ENCODE results near the gene BEST1.
"Not testable (repeated sequence)": the region's sequence is repeated elsewhere in the genome, so short reads cannot be mapped to it uniquely, and the experiment has no call there.

The BEST1 gene

GRCh38 chr11:61949169-61950034 lies 749 bp upstream of the BEST1 start:
- DNase-seq (ENCODE audit: low read depth): no peak

DNA sequence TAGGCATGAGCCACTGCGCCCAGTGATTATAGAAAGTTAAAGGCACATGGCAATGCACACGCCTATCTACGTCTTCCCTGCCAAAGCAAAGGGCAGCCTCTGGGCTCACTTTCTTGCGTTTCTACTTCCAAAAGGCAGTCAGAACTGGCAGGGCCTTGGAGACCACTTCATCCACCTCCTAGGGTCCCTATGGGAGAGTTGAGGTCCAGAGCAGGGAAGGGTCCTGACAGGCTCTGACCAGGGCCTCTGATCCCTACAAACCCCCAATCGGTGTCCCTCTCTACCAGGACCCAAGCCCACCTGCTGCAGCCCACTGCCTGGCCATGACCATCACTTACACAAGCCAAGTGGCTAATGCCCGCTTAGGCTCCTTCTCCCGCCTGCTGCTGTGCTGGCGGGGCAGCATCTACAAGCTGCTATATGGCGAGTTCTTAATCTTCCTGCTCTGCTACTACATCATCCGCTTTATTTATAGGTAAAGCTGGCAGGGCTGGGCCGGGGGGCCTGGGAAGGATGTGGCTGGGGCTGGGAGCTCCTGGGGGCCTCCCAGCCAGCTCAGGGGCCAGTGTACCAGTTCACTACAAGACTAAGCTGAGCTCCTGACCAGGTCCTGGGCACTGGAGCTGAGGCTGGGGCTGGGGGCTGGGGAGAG lies 1.5 kb downstream of the BEST1 start:
- no peak for DNase-seq (ENCODE audit: low read depth)

GRCh38 chr11:61952882-61953281 lies 2.7 kb downstream of the BEST1 start:
- DNase-seq (ENCODE audit: low read depth): no peak

DNA sequence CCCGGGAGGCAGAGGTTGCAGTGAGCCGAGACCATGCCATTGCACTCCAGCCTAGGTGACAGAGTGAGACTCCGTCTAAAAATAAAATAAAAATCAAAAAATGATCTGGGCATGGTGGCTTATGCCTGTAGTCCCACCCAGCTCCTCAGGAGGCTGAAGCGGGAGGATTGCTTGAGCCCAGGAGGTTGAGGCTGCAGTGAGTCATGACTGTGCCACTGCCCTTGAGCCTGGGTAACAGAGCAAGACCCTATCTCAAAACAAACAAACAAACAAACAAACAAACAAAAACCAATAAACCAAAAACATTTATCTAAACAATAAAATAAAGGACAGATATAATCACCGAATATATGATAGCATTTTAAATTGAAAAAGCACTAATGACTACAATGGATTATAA lies 3.5 kb downstream of the BEST1 start:
- not testable (repeated sequence) for DNase-seq (ENCODE audit: low read depth)

GRCh38 chr11:61954106-61954850 lies 4.1 kb downstream of the BEST1 start:
- DNase-seq (ENCODE audit: low read depth): no peak

DNA sequence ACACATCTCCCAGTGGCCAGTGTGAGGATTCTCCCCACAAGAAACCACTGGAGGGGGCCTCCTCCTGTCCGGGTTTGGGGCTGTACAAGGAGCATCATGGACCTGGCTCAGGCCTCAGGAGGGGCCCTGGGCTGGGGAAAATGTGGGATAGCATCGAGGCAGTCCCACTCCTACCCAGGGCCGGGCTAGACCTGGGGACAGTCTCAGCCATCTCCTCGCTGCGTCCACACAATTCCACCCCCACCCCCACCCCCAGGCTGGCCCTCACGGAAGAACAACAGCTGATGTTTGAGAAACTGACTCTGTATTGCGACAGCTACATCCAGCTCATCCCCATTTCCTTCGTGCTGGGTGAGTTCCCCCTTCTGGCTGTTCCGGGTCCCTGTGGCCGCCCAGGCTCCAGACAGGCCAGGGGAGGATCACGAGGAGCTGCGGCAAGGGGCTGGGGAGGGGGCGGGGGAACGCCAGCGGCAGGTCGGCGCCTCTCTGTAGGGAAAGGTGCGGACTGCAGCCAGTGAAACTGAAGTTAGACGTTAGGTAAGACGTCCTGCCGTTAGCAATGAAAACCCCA lies 4.8 kb downstream of the BEST1 start:
- DNase-seq (ENCODE audit: low read depth): no peak

GRCh38 chr11:61955422-61956135 lies 5.4 kb downstream of the BEST1 start:
- no peak for DNase-seq (ENCODE audit: low read depth)

GRCh38 chr11:61956191-61957020 lies 6.3 kb downstream of the BEST1 start:
- DNase-seq (ENCODE audit: low read depth): no peak

DNA sequence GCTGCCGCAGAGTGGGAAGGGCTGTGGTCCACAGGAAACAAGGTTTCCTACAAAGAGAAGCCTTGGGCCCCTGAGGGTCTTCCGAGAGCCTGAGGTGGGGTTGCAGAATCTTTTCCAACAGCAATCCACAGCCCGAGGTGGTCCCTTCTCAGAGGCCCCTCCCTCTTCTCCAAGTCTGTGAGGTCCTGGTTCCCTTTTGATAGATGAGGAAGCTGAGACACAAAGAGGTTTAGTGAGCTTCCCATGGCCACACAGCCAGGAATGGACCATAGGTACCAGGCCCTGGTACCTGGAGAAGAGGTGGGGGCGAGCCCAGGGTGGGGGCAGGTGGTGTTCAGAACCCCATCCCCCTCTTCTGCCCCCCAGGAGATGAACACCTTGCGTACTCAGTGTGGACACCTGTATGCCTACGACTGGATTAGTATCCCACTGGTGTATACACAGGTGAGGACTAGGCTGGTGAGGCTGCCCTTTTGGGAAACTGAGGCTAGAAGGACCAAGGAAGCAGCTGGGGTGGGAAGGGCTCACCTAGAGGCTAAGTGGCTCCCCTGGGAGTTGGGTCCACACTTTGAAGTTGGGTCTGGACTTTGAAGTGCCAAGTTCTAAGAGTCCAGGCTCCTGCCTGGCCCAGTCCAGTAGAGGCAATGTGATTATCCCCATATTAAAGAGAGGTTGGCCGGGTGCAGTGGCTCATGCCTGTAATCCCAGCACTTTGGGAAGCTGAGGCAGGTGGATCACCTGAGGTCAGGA lies 7.0 kb downstream of the BEST1 start:
- no peak for DNase-seq (ENCODE audit: low read depth)

DNA sequence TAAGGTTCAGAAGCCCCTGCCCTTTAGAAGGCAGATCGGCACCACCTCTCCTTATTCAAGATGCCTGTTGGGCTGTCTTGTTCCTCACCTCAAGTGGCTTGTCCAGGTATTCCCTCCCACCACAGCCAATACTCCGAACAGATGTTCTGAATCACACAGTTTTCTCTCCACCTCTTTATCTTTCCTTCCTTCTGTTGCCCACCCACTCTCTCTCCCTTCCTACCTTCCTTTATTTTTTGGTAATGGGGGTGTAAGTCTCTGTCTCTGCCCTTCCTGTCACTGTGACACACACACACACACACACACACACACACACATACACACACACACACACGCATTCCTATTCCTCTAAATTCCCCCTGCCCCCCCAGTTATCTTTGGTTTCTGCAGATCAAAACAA lies 8.4 kb downstream of the BEST1 start:
- no peak for DNase-seq (ENCODE audit: low read depth)

DNA sequence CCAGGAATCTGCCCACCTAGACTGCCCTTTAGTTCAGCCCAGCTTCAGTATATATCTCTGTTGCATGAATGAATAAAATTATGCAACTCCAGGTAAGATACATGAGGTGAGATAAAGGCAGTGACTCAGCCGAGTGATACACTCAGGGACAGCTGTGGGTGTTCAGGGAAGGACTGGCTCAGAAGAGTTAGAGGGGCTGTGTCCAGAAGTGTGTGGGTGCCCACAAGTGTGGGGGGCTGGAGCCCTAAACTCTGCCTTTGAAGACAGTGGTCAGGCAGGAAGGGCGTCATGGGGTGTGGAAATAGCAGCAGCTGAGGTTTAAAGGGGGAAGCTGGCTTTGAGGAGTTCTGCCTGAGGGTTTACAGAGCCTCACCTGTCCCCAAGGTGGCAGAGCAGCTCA lies 9.0 kb downstream of the BEST1 start:
- no peak for DNase-seq (ENCODE audit: low read depth)

DNA sequence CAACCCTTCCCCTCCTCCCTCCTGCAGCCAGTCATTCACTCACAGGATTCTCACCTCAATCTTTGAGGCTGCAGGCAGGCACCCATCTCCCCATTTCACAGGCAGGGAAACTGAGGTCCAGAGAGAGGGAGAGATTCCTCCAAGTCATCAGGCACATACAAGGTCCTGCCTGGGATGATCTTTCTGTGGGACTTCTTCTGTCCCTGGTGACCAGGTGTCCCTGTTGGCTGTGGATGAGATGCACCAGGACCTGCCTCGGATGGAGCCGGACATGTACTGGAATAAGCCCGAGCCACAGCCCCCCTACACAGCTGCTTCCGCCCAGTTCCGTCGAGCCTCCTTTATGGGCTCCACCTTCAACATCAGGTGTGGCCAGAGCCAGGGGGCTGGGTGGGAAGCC lies 9.5 kb downstream of the BEST1 start:
- DNase-seq (ENCODE audit: low read depth): no peak

DNA sequence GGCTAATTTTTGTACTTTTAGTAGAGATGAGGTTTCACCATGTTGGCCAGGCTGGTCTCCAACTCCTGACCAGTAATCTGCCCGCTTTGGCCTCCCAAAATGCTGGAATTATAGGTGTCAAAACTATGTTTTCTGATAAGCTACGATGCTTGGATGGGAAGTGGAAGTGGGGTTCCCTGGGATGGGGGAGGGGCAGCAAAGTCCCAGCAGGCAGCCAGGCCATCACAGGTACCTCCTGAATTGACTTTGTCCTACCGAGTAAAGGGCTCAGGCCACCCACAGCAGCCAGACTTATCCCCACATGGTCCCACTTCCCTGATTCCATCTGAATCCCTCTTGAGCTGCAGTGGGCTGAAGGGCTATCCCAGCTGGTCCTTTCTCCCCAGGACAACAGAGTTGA lies 10.4 kb downstream of the BEST1 start:
- no peak for DNase-seq (ENCODE audit: low read depth)

GRCh38 chr11:61961570-61962212 lies 11.5 kb downstream of the BEST1 start:
- no peak for DNase-seq (ENCODE audit: low read depth)

GRCh38 chr11:61962213-61963015 lies 12.3 kb downstream of the BEST1 start:
- no peak for DNase-seq (ENCODE audit: low read depth)

GRCh38 chr11:61963016-61963281 lies 12.8 kb downstream of the BEST1 start:
- no peak for DNase-seq (ENCODE audit: low read depth)

- DNase-seq (ENCODE audit: low read depth): no peak
Observed at GRCh38 chr11:61963282-61964057, 13.3 kb downstream of the BEST1 start.

DNA sequence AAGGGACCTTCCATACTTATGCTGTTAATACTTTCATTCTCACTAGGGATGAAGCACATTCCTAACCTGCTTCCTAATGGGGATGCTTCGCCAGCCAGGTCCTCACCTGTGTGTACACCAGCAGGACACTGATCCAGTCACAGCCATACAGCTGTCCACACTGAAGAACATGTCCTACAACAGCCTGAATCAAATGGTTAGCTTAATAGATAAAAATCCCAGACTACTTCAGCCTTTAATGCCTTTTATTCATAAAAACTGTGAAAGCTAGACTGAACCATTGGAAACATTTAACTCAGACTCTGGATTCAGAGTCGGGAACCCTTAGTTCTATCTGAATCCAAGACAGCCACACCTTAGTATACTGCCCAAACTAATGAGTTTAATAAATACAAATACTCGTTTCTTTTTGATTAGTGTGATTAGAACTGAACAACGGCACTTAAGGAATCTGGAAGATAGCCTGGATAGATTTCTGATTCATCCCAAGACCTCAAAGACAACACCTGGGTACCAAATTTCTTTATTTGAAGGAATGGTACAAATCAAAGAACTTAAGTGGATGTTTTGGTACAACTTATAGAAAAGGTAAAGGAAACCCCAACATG lies 14.0 kb downstream of the BEST1 start:
- DNase-seq (ENCODE audit: low read depth): no peak
